Body of pancreas (tissue), 4 donors: ENCODE results near the gene DAPK1. TPM values are rescaled to one million over a fixed set of nuclear protein-coding genes. Genes with fewer than 3 reads are reported as not detected.

Source experiments
- ATAC-seq: fragments of 150-250 bp; one replicate; pipeline ENCODE4 v1.9.1; 2016
- DNase-seq, 4 donors: peaks; one replicate each; pipeline ENCODE4 v3.0.0-alpha.2; 2019
- H3K27ac ChIP-seq, 4 donors: fragments of 200-600 bp; sonication (generic); 1 replicate in 3 of 4; 2 replicates in 1 of 4; pipeline versions ENCODE4 v1.5.1 to v1.6.1; 2016 to 2019; ENCODE audit warnings: mild to moderate bottlenecking in 1 of 4, mixed read lengths in 1 of 4, moderate library complexity in 1 of 4
- H3K27me3 ChIP-seq, 2 donors: fragments of 200-600 bp; sonication (generic); one replicate each; pipeline ENCODE4 v1.6.0; 2016; ENCODE audit warnings: mild to moderate bottlenecking in 1 of 2
- H3K36me3 ChIP-seq, 2 donors: fragments of 200-600 bp; sonication (generic); replicated peaks in 1 of 2; 2 replicates each; pipeline ENCODE4 v1.5.1; 2016; ENCODE audit warnings: low read depth in 2 of 2; ENCODE audit not compliant: insufficient read depth in 1 of 2
- H3K4me1 ChIP-seq: fragments of 200-600 bp; sonication (generic); one replicate; pipeline ENCODE4 v1.6.0; 2016
- H3K4me3 ChIP-seq, 2 donors: fragments of 200-600 bp; sonication (generic); 1 replicate in 1 of 2; 2 replicates in 1 of 2; pipeline ENCODE4 v1.5.1; 2016 to 2019
- H3K9me3 ChIP-seq, 3 donors: fragments of 200-600 bp; sonication (generic); 1 replicate in 2 of 3; 2 replicates in 1 of 3; pipeline ENCODE4 v1.5.1; 2016
- POLR2A ChIP-seq, 3 donors: fragments of 450-650 bp; IDR thresholded peaks; one replicate each; pipeline ENCODE4 v1.6.1; 2016; ENCODE audit warnings: antibody characterized with exemption in 3 of 3, mild to moderate bottlenecking in 2 of 3
- WGBS, 2 donors: methylation state at CpG; one replicate each; pipeline ENCODE4 v1.1.5; 2017; 5-methylcytosine and 5-hydroxymethylcytosine counted together
- intact Hi-C: fragments of 100-400 bp; cut with DNase I; formaldehyde crosslinking; loops from one replicate; pipeline ENCODE4 v1.15.1; 2023
- total RNA-seq, 2 donors: library from RNA; depleted of rRNA; stranded (reverse); fragments of >200 nt; gene quantifications; one replicate each; pipeline ENCODE4 v1.1.0, GENCODE V29; 2016
- TF ChIP-seq, protein P1 (sequence below), 7 experiments: fragments of 450-650 bp in 4 of 7; fragments of 200-600 bp in 3 of 7; sonication (generic) in 3 of 7; IDR thresholded peaks; one replicate each; pipeline ENCODE4 v1.5.1; 2016 to 2019; ENCODE audit warnings: antibody characterized with exemption in 7 of 7

Gene DAPK1
- total RNA-seq, 2 donors from 2014 or later, result 79.6 to 152 TPM

DNA sequence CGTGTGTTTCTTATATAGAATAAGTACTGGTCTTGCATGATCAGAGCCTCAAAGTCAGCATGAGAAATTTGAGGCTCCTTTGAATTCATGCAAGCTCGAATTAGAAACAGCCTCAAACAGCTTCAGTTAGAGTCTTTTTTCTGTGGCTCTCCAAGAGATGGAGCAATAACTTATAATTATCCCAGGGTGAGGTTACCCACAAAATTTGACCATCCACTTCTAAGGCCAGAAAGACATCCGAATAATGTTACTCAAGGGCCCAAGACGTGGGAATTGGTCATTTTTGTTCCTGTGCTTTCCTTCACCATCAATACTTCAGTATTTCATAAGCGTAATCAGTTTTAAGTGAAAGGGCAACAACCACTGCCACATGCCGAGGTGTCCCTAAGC is 89.7 kb downstream of the DAPK1 start:
- intact Hi-C loops, result no loop called here
- no peak for ATAC-seq
- Histone ChIP-seq H3K9me3 (no peaks in the 10 kb centered on the region), H3K4me1 (peaks cover 45% of the 10 kb centered on the region), H3K27ac (peak overlapping the region in 3 of 4 donors; percentile 44 to 60 (median 58)), H3K27me3 (no peaks in the 10 kb centered on the region), H3K4me3 (no peak overlapping the region), H3K36me3 (no peaks in the 10 kb centered on the region)
- no peak for DNase-seq
- WGBS, 2 donors, result 70 to 83% methylated on average over 6 of the region's 6 CpGs
- TF ChIP-seq POLR2A (IDR thresholded peaks at IDR 0.05), result no peak
- TF ChIP-seq, protein P1, sequence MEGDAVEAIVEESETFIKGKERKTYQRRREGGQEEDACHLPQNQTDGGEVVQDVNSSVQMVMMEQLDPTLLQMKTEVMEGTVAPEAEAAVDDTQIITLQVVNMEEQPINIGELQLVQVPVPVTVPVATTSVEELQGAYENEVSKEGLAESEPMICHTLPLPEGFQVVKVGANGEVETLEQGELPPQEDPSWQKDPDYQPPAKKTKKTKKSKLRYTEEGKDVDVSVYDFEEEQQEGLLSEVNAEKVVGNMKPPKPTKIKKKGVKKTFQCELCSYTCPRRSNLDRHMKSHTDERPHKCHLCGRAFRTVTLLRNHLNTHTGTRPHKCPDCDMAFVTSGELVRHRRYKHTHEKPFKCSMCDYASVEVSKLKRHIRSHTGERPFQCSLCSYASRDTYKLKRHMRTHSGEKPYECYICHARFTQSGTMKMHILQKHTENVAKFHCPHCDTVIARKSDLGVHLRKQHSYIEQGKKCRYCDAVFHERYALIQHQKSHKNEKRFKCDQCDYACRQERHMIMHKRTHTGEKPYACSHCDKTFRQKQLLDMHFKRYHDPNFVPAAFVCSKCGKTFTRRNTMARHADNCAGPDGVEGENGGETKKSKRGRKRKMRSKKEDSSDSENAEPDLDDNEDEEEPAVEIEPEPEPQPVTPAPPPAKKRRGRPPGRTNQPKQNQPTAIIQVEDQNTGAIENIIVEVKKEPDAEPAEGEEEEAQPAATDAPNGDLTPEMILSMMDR (IDR thresholded peaks at IDR 0.05), result no peak

DNA sequence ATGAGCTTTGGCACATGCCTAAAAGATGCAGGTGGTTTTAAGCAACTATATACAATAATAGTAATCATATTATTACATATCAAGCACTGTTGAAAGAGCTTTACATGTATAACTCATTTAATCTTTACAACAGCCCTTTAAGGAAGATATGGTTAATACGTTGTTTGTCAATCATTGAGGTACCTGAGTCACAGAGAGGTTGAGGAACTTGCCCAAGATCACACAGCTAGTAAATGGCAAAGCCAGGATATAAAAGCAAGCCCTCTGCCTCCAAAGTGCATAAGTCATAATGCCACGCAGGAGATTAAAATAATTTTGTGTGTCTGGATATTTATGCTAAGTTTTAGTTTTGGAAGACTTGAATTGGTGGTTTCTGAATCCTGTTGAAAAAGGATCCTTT is 90.2 kb downstream of the DAPK1 start:
- H3K36me3 ChIP-seq, result no peaks in the 10 kb centered on the region
- H3K9me3 ChIP-seq, result no peaks in the 10 kb centered on the region
- H3K27me3 ChIP-seq, result no peaks in the 10 kb centered on the region
- DNase-seq (no peak), ATAC-seq (no peak)
- intact Hi-C loops, result no loop called here
- 85% methylated on average over 2 of the region's 2 CpGs for WGBS, 2 donors
- H3K4me3 ChIP-seq, result no peak overlapping the region
- peaks cover 46% of the 10 kb centered on the region for H3K4me1 ChIP-seq
- no peak for TF ChIP-seq POLR2A (IDR thresholded peaks at IDR 0.05)
- TF ChIP-seq, protein P1 (IDR thresholded peaks at IDR 0.05), result no peak
- peak overlapping the region in 3 of 4 donors; percentile 3 to 60 (median 58) for H3K27ac ChIP-seq

DNA sequence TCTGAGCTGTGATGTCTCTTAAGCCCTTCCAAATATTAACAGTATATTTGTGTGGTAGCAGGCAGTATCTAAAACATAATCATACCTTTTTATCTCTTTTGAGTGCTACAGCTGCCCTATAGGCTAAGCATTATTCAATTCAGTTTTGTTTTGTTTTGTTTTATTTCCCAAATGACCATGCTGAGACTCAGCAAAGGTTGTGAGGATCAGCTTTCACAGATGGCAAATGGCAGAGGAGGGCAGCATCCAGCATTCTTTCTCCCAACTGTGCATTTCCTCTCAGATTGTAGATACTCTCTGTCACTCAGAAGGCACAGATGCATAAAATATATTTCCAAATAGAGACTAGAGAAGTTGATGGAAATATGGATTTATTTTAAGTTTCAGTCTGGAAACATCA is 90.7 kb downstream of the DAPK1 start:
- no peak overlapping the region for H3K4me3 ChIP-seq
- no peaks in the 10 kb centered on the region for H3K9me3 ChIP-seq
- peaks cover 51% of the 10 kb centered on the region for H3K4me1 ChIP-seq
- intact Hi-C loops, result no loop called here
- no peak for TF ChIP-seq POLR2A (IDR thresholded peaks at IDR 0.05)
- TF ChIP-seq, protein P1 (IDR thresholded peaks at IDR 0.05), result no peak
- H3K27me3 ChIP-seq, result no peaks in the 10 kb centered on the region
- peak overlapping the region in 1 of 4 donors; percentile 3 for H3K27ac ChIP-seq
- H3K36me3 ChIP-seq, result no peaks in the 10 kb centered on the region
- ATAC-seq (no peak), DNase-seq (no peak)

DNA sequence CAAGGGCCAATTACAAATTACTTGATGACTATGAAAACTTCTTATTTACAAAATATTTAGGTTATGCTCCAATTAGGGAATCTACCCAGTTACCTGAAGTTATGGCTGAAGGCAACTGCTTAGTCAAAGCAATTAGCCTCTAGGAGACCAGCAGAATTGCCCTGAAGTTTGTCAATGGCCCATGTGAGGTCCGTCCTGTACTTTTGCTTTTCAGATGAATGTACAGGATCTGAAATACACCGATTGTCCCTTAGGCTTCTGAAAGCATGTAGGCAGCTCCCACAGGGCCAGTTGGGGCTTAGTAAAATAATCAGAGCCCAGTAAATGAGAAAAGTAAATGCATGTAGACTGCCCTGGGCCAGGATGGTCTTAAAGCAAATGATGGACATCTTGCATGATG is 93.3 kb downstream of the DAPK1 start:
- DNase-seq, result no peak
- TF ChIP-seq, protein P1 (IDR thresholded peaks at IDR 0.05), result no peak
- TF ChIP-seq POLR2A (IDR thresholded peaks at IDR 0.05), result no peak
- intact Hi-C loops, result no loop called here

DNA sequence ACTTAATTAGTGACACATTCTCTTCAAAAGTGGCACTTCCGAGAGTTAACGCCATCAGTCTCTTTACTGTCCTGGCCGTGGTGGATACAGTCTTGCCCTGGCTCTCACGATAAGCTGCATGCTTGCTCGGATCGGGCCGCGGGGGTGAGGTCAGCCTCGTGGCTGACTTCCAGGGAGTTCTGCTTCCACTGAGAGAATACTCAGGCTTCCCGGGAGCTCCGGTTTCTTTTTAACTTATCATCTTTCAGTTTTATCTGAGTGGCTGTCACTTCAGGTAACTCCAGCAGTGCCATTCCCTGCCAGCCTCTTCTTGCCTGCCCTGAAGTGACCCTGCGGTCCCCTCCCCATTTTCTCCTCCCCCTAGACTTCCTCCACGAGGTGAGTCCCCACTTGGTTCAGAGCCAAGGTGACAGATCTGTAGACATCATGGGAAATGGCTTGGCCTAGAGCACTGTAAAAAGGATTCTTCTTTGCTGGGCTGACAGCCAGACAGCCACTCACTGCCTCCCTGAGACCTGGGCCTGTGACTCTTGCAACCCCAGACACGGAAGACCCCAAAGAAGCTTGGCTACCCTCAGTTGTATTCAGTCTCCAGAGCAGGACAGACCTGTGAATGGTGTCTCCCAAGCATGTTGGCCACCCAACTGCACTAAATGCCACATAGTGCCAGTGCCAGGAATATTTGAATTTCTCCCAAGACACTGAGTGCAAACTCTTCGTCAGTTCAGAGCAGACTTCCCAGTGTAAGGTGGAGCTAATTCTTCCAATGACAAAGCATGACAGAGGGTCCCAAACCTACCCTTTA is 95.1 kb downstream of the DAPK1 start:
- Histone ChIP-seq H3K9me3 (no peaks in the 10 kb centered on the region), H3K27me3 (no peaks in the 10 kb centered on the region), H3K4me3 (no peak overlapping the region), H3K36me3 (no peaks in the 10 kb centered on the region), H3K4me1 (peaks cover 66% of the 10 kb centered on the region), H3K27ac (peak overlapping the region; percentile 65 to 74 (median 70))
- peak; percentile 91 for ATAC-seq
- TF ChIP-seq, protein P1 (IDR thresholded peaks at IDR 0.05), result no peak
- TF ChIP-seq POLR2A (IDR thresholded peaks at IDR 0.05), result no peak
- WGBS, 2 donors, result 5 to 16% methylated on average over 15 of the region's 15 CpGs
- intact Hi-C loops, result no loop called here
- peak; percentile 82 to 91 (median 84) for DNase-seq

More for the DNA sequence above, 93.3 kb downstream of the DAPK1 start:
- H3K36me3 ChIP-seq, result no peaks in the 10 kb centered on the region
- no peaks in the 10 kb centered on the region for H3K9me3 ChIP-seq
- peaks cover 63% of the 10 kb centered on the region for H3K4me1 ChIP-seq
- 92 to 94% methylated on average over 2 of the region's 2 CpGs for WGBS, 2 donors
- no peaks in the 10 kb centered on the region for H3K27me3 ChIP-seq
- H3K27ac ChIP-seq, result no peak overlapping the region
- H3K4me3 ChIP-seq, result no peak overlapping the region
- ATAC-seq, result no peak
